NB4 (cell line): ENCODE data around the gene LTBP1.

Experiments used
- DNase-seq: peaks from one replicate; pipeline ENCODE4 v3.0.0; 2010; ENCODE audit warnings: low read depth
- H3K4me3 ChIP-seq: one replicate; pipeline ENCODE4 v1.5.1; 2011; ENCODE audit warnings: mild to moderate bottlenecking, low read depth, low read length, moderate library complexity
- CTCF ChIP-seq: IDR thresholded peaks from one replicate; pipeline ENCODE4 v1.5.1; 2012; ENCODE audit warnings: low read depth, low read length
- MAX ChIP-seq: IDR thresholded peaks from 2 replicates; pipeline ENCODE4 v1.6.1; 2011; ENCODE audit warnings: low read depth, low read length
- MYC ChIP-seq: IDR thresholded peaks from 2 replicates; pipeline ENCODE4 v1.6.1; 2011; ENCODE audit warnings: low read depth, low read length
- POLR2A ChIP-seq: IDR thresholded peaks from 2 replicates; pipeline ENCODE4 v1.6.1; 2011; ENCODE audit warnings: mild to moderate bottlenecking; ENCODE audit not compliant: insufficient read length; ENCODE audit errors: extremely low read depth

LTBP1 gene

GRCh38 chr2:33064349-33064801 lies 117.6 kb downstream of the LTBP1 start:
- TF ChIP-seq POLR2A (no peak), CTCF (no peak), MYC (no peak), MAX (no peak)
- no peak overlapping the region for H3K4me3 ChIP-seq
- DNase-seq: no peak

- TF ChIP-seq CTCF: no peak
- no peak for DNase-seq
- H3K4me3 ChIP-seq: no peak overlapping the region
These were observed 120.8 kb downstream of the LTBP1 start for GRCh38 chr2:33067598-33067997.

GRCh38 chr2:33068261-33068660 lies 121.5 kb downstream of the LTBP1 start:
- no peak for DNase-seq
- TF ChIP-seq MYC (no peak), POLR2A (no peak), MAX (no peak)

GRCh38 chr2:33069894-33070651 lies 123.3 kb downstream of the LTBP1 start:
- DNase-seq: peak; percentile 36
- no peak overlapping the region for H3K4me3 ChIP-seq
- TF ChIP-seq MYC: no peak
- TF ChIP-seq CTCF: no peak
- TF ChIP-seq POLR2A: no peak

More at GRCh38 chr2:33068261-33068660, 121.5 kb downstream of the LTBP1 start:
- no peak overlapping the region for H3K4me3 ChIP-seq

GRCh38 chr2:33071591-33071990 lies 124.8 kb downstream of the LTBP1 start:
- no peak for DNase-seq
- TF ChIP-seq MAX (no peak), POLR2A (no peak), CTCF (no peak), MYC (no peak)
- no peak overlapping the region for H3K4me3 ChIP-seq

- DNase-seq: no peak
- no peak overlapping the region for H3K4me3 ChIP-seq
- TF ChIP-seq MAX (no peak), MYC (no peak), POLR2A (no peak), CTCF (no peak)
These were observed 125.9 kb downstream of the LTBP1 start for GRCh38 chr2:33072614-33073013.
